NCI-H2081 (cell line): ENCODE results near the gene NAA35.
"Not testable (repeated sequence)": the region's sequence is repeated elsewhere in the genome, so short reads cannot be mapped to it uniquely, and the experiment has no call there.

Experiments
- DNase-seq, 2 experiments: peaks; one replicate each; lab custom pipeline; 2025; lab: John Stamatoyannopoulos, UW

NAA35 gene

DNA sequence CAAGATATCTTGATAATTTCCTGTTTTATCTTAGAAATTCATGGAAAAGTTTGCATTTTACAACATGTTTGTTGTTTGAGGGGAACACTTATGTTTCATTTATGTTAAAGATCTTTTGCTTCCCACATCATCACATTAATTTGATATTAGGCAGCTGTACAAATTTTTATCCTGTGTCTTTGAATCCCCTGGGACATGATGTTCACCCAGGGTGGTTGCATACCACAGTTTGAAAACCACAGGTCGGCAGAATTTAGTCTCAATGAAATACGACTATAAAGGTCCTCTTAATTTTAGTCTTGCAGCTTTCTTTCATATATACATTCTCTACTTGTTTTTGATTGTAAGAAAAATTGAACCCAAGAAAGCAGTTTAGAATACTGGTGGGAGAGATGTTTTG lies 3.7 kb downstream of the NAA35 start:
- no peak for DNase-seq

DNA sequence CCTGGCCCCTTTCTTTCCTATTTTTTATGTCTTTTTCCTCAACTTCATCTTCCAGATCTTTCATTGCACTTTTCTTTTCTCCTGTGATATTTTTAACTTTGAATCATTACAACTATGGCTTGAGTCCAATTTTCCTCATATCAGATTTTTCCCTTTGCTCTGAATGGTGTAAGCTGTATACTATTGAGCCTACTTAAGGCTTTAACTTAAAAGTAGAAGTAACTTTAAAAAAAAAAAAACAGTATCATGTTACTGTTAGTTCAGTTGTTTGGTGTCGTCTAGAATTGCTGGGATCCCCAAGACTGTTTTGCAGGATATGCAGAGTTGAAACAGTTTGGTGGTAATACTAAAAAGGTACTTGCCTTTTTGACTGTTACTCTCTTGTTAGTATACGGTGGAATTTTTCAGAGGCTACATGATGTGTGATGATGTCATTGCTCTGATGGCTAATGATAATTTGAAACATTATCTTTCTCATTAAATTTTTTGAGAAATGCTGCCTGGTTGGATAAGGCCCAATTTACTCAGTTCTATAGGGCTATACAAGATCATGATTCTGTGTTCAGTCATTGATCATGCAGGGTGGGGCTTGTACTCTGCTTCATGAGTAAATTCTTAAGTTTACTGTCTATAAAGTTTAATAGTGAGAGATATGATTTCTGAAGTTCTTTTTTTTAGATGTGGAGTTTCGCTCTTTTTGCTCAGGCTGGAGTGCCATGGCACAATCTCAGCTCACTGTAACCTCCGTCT lies 8.8 kb downstream of the NAA35 start:
- DNase-seq: no peak

DNA sequence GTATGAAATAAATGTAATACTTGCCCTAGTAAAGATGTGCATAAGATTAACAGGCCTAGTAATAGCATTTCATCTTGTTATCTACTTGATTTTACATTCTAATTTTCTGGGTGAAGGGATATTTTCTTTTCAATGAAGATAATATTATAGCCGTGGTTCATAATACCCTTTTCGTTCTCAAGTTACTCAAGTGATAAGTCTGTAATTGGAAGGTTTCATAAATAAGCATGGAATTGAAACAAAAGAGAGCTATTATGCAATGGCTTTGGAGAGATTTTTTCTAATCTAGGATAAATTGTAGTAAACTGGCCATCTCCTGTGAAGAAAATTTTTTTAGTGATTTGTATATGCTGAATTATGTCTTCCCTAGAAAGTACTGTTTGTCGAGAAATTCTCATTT lies 19.0 kb downstream of the NAA35 start:
- DNase-seq: no peak

DNA sequence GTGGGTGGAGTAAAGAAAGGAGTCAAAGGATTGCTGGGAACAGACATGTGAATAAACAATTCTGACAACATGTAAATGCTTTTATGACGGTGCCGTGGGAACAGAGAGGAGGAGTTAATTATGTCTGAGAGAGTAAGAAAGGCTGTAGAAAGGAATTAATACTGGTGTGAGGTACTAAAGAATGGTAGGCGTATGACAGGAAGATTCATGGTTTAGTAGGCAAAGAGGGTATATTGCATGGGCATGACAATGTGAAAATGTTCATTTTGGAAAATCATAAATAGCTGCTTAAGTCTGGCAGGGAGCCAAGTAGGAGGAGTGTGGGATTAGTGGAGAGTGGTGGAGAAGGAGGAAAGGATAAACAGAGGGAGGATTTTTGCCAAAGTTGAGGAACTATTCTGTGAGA lies 19.7 kb downstream of the NAA35 start:
- DNase-seq: peak in 1 of 2 experiments; percentile 23

DNA sequence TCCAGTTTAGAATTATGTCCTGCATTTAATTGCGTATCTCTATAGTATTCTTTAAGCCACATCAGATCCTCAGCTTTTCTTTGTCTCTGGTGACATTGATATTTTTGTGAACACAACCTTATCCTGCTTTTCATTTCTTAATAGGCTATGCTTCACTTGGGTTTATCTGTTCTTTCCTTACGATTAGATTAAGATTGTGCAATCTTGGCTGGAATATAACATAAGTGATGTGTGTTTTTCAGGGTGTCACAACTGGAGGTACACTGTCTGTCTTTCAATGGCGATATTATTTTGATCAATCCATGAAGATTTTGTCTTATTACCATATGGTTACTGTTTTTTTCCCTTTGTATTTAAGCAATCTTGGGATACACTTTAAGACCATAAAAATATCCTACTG lies 23.6 kb downstream of the NAA35 start:
- DNase-seq: no peak

DNA sequence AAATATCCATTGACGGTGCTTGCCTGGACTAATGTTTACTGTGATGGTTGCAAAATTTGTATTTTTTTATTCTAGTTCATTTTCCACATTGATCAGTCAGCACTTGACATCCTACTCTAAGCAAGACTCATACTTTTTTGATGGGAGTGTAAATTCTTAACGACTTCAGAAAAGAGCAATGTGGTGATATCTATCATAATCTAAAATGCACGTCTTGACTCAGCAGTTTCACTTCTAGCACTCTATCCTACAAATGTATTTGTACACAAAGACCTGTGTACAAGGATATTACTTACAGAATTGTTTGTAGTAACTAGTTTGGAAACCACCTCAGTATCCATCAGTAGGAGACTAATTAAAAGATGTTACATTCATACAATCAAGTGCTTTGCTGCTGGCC lies 24.0 kb downstream of the NAA35 start:
- no peak for DNase-seq

DNA sequence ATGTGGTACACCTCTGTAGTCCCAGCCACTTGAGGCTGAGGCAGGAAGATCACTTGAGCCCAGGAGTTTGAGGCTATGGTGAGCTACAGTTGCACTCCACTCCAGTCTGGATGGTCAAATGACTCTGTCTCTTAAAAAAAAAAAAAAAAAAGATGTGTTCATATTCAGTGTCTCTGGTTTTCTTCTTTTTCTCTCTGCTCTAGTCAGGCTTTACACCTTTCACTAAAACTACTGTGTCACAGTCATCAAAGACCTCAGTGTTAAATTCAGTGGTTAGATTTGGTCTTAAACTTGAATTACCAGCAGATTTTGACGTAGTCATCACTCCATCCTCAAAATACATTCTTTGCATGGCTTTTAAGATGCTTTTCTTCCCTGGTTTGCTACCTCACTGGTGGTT lies 28.8 kb downstream of the NAA35 start:
- no peak for DNase-seq

DNA sequence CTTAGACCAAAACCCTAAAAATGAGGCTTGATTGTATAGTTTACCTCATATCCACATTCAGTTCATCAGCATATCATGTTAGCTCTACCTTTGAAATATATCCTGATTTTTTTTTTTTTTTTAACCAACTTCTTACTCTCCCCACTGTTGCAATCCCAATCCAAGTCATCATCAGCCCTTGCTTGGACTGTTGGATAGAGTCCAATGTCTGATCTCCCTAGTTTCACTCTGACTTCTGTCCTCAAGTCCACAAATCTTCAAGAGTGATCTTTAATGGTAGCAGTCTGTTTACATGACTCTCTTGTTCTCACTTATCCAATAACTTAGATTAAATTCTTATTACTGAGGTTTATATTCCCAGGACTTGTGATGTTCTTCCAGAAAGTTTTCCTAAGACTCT lies 30.8 kb downstream of the NAA35 start:
- no peak for DNase-seq

DNA sequence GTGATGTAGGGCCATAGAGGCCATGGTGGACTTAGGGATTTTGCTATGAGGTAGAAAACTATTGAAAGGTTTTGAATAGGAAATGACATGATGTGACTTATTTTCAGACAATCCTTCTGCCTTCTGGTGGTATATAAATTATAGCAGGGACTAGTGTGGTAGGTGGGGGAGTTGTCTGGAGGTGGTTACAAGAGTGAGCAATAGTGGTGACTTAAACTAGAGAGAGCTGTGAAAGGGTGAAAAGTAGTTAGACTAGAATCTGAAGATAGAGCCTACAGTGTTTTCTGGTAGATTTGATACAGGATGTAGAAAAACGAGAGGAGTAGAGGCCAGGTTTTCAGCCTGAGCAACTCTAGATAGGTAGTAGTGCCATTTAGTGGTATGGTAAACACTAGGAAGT lies 32.3 kb downstream of the NAA35 start:
- DNase-seq: no peak

DNA sequence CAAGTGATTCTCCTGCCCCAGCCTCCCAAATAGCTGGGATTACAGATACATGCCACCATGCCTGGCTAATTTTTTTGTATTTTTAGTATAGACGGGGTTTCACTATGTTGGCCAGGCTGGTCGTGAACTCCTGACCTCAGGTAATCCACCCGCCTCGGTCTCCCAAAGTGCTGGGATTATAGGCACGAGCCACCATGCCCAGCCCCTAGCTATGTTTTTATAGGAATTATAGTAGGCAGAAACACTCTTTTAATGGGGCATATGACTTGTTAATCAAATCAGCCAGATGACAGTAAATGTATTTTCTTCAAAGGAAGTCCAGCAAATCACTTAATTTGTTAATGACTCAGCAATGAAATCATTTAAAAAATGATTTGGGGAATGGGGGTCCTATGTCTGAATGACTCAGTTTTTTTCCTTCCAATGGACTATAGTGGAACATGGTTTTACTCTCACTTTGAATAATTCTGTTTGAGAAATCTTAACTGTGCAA lies 33.2 kb downstream of the NAA35 start:
- not testable (repeated sequence) for DNase-seq

DNA sequence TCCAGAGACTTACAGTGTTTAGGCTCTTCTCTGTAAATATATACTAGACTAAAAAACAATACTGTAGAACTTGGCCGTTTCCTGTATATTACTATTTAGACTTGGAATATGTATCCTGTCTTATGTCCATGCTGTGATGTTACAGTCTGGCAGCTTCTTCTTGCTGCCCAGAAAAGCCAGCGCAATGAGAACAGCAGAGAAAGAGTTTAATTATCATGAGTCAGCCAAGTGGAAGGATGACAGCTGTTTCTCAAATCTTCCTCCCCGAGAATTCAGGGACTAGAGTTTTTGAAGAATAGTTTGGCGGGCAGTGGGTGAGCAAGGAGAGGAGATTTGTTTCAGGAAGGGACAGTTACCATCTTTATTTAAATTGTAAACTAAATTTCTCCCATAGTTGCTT lies 37.5 kb downstream of the NAA35 start:
- DNase-seq: no peak

DNA sequence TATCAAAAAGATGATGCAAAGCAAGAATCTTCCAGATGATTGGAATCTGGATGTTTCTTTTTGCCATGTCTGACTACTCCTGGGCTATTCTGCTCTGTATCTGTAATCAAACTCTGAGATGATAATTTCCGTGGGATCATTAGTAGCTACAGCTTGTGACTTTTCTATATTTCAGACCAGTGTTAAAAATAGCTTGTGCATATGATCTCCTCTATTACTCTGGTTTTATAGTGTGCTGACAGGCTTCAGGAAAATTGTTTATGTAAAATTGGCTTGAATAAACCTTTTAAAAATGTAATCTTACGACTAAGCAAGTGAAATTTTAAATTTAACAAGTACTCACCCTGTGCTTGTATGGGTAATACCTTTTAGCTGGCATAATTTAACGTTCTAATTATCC lies 40.4 kb downstream of the NAA35 start:
- DNase-seq: no peak

DNA sequence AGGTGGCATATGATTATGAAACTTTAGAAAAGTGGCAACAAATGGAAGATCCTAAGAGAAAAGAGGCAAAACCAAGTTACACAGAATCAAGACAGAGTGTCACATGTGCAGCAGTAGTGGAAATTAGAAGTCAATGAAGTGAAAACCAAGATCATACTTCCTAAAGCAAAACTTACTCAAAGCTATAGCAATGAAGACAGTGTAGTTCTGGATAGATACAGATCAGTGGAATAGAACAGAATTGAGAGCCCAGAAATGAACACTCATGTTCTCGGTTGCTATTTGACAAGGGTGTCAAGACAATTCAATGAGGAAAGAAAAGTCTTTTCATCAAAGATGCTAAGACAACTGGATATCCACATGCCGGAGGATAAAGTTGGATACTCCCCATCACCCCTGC lies 43.5 kb downstream of the NAA35 start:
- DNase-seq: no peak

DNA sequence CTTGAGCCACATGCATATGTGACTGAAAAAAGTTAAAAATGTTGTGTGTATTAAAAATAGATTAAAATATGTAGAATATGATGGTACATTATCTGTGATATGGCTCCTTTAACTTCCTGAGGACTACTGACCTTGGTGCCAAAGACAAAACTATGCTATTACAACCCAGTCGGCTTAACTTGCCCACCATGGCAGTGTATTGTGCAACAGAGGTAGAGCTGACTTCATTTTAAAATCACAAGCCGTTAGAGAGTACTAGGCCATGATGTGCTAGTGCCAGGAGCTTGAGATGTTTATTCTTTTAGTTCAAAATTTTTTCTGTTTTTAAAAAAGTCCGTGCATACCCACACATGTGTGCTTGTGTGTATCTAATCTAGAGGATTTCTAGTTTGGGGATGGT lies 46.3 kb downstream of the NAA35 start:
- no peak for DNase-seq

DNA sequence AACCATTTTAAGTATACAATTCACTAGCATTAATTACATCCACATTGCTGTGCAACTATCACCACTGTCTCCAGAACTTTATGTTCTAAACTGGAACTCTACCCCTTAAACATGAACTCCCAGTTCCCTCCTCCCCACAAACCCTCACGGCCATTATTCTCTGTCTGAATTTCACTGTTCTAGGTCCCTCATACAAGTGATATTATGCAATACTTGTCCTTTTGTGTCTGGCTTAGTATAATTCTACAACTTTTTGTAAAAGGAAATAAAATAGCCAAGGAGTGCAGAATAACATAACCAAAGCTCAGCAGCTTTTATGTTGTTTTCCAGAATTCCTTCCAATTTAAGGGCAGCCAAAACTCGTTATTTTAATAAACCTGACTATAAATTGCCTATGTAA lies 53.2 kb downstream of the NAA35 start:
- DNase-seq: no peak

DNA sequence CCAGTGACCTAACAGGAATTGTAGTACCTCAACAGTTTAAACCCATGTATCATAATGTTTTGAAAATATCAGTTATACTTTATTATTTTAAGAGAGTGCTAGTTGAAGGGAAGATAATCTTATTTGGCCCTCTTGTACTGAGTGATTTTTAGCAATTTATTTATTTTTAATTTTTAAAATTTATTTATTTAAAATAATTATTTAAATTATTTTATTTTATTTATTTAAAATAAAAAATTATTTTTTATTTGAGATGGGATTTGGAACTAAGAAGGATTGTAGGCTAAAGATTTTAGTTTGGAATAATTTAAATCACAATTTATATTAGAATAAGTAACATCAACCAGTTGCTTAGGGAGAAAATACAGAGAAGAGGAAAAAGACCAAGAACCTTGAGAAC lies 54.2 kb downstream of the NAA35 start:
- no peak for DNase-seq

DNA sequence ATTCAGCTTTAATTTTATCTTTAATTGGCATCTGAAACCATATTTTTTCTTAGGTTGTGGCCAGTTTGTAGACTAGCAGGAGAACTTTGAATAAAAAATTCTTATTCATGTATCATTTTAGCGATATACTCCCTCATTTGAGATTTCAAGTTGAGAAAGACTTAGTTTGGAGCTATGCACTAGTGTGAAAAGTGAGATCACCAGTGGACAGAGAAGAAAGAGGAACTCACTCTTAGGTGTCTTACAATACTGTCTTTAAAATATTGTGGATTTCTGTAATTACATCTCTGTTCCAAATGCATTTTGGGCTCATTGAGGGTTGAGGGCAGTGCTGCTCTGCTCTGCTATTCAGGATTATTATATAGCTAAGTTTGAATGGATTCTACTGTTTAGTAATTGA lies 54.7 kb downstream of the NAA35 start:
- no peak for DNase-seq

DNA sequence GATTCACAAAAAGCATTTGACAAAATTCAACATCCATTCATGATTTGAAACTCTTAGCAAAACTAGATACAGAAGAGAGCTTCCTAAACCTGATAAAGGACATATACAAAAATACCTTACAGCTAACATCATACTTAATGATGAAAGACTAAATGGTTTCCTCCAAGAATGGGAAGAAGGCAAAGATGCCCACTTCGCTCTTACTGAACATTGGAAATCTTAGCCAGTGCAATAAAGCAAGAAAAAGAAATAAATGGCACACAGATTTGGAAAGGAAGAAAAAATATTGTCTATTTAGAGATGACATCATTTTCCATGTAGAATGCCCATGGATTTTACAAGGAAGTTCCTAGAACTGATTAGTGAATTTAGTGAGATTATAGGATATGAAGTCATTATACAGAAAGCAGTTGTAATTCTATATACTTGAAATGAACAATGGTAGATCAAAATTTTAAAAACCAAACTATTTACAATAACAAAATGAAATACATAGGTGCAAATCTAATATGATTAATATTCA lies 64.4 kb downstream of the NAA35 start:
- no peak for DNase-seq

DNA sequence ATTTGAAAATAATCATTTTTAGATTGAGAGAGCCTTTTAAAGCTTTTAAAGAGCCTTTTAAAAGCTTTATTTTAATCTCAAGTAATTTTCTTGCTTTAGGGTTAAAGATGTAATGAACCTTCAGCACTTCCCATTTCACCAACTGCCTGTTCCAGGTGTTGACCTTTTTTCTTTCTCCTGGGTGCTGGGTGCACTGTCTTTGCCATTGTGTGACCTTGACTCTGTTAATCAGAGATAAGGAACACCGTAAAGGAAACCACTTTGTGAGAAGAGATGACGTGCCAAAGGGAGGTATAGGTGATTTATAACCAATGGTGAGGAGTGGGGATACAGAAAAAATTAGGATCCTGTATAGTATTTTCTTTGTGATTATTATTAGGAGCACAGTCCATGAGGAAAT lies 68.2 kb downstream of the NAA35 start:
- DNase-seq: no peak

DNA sequence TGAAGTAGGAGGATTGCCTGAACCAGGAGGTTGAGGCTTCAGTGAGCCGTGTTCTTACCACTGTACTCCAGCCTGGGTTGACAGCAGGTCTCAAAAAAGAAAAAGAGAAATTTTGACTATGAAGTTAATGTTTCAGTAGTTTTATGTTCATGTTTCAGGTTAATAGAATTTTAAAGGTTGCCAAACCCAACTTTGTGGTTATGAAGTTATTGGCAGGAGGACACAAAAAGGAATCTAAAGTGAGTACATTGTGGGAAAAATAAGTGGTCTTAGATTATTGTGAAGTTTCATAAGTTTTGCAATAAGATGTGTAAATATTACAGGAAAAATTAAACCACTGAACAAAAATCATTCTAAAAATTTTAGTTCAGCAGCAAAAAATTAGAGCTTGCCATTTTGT lies 79.8 kb downstream of the NAA35 start:
- no peak for DNase-seq

DNA sequence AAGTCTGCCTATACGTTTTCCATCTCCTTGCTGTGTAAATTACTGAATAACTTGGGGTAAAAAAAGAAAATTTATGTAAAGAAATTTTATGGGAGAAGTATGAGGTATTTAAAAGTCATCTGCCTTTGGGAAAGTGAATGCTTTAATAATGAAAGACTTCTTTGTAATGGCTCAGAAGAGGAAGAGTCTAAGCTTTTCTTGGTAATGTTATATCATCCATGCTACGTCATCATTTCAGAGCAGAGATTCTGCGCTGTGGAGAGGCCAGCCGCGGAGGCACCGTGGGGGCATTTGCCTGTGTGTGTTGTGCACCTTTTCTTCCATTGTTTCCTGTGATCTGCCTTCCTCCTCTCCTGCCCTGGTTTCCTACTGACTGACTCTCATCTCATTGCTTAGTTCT lies 80.2 kb downstream of the NAA35 start:
- DNase-seq: no peak

DNA sequence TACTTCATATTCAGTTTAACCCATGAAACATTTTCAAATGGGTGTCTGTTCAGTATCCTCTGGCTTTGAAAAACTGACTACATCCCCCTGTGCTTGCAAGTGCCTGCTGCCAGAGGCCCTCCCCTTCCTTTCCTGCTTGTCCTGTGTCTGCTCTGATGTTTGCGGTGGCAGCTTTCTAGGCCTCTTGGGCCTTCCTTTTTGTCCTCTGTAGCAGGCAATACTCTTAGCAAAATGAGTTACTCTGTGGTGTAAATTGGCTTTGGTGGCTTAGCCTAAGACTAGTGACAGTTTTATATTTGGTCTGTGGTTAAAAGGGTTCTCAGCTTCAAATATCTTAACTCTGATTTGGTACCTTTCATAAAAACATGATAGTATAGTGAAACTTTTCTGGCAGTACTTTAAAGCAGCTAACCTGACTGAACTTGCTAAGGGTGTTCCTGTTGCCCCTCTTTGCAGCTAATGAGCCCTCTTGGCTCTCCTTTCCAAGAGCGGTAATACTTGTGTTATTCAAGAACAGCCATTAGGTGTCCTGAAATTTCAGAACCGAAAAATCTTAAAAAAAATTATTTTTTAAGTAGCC lies 81.8 kb downstream of the NAA35 start:
- DNase-seq: no peak

DNA sequence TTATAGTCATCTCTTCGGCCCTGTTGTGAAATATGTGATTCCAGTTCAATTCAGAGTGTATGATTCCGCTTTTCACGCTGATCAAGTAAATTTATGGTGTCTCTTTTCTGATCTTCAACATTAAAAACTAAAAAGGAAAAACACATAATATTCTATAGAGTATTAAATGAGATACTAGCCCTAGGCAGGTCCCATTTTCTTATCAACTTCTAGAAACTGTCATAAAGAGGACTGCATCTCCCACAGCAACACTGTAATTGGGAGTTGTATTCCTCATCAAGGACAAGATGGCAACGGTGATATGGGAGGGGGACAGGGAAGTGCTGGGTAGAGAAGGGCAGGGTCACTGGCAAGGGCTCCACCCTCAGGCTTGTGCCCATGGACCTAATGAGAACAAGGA lies 86.8 kb downstream of the NAA35 start:
- DNase-seq: no peak
